K562 (cell line): ENCODE measurements around the gene PDZRN4.

Experiments
- ATF3 ChIP-seq, 2 experiments: fragments of 450-650 bp in 1 of 2; sonication (generic) in 1 of 2; formaldehyde crosslinking in 1 of 2; IDR thresholded peaks in 1 of 2; conservative IDR thresholded peaks in 1 of 2; 2 replicates each; pipeline versions ENCODE4 v1.6.1 to v1.8.1; 2016 to 2023; ENCODE audit warnings: mild to moderate bottlenecking in 2 of 2, moderate library complexity in 2 of 2, inconsistent platforms in 1 of 2, missing genetic modification reagents in 1 of 2
- EWSR1 ChIP-seq: fragments of 450-650 bp; IDR thresholded peaks from 2 replicates; pipeline ENCODE4 v1.6.1; 2018; ENCODE audit warnings: borderline replicate concordance, mild to moderate bottlenecking, low read depth, moderate library complexity; ENCODE audit not compliant: partially characterized antibody
- FOXM1 ChIP-seq, 2 experiments: fragments of 450-650 bp in 1 of 2; sonication (generic) in 1 of 2; formaldehyde crosslinking in 1 of 2; IDR thresholded peaks; 2 replicates each; pipeline versions ENCODE4 v1.6.1 to v1.9.0; 2017 to 2022; ENCODE audit warnings: low read depth in 2 of 2, mild to moderate bottlenecking in 2 of 2, missing genetic modification reagents in 1 of 2, moderate library complexity in 1 of 2
- ZBTB34 ChIP-seq: fragments of 250-450 bp; sonication (Bioruptor Pico); IDR thresholded peaks from 2 replicates; pipeline ENCODE4 v1.8.0; 2021; ENCODE audit warnings: mild to moderate bottlenecking, moderate library complexity
- ZFP30 ChIP-seq: fragments of 250-450 bp; sonication (Bioruptor Pico); IDR thresholded peaks from 2 replicates; pipeline ENCODE4 v1.8.0; 2022; ENCODE audit warnings: moderate library complexity, mild to moderate bottlenecking, inconsistent platforms, borderline replicate concordance
- TF ChIP-seq, protein P1 (sequence below): fragments of 450-650 bp; IDR thresholded peaks from 2 replicates; pipeline ENCODE4 v1.6.1; 2018; ENCODE audit not compliant: partially characterized antibody

DNA sequence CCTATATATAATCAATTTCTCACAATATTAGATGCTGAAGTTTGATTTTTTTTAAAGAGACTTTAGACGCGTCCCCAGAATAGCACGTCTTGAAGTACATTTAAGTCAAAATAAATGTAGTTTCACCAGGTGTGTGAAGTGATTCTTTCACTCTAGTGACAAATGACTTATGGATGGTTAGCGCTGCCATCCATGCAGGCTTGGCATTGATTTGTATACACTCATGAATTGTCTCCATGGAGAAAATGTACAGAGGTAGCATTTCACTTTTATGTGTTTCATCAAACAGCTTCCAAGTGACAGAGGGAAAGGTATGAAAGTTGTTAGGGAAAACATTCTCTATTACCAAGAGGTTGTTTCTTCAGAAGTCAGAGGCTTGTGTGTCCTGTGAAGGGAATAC is 360.8 kb downstream of the PDZRN4 start:
- TF ChIP-seq ZBTB34 (CRISPR knock-in tag) (no peak), ATF3 (IDR thresholded peaks at IDR 0.05) (no peak), ATF3 (CRISPR knock-in tag; conservative IDR thresholded peaks at IDR 0.05) (no peak), FOXM1 (IDR thresholded peaks at IDR 0.05; ENCODE audit: low read depth) (no peak), FOXM1 (CRISPR knock-in tag; IDR thresholded peaks at IDR 0.05; ENCODE audit: low read depth) (no peak), EWSR1 (no peak), ZFP30 (CRISPR knock-in tag) (no peak)
- TF ChIP-seq, protein P1, sequence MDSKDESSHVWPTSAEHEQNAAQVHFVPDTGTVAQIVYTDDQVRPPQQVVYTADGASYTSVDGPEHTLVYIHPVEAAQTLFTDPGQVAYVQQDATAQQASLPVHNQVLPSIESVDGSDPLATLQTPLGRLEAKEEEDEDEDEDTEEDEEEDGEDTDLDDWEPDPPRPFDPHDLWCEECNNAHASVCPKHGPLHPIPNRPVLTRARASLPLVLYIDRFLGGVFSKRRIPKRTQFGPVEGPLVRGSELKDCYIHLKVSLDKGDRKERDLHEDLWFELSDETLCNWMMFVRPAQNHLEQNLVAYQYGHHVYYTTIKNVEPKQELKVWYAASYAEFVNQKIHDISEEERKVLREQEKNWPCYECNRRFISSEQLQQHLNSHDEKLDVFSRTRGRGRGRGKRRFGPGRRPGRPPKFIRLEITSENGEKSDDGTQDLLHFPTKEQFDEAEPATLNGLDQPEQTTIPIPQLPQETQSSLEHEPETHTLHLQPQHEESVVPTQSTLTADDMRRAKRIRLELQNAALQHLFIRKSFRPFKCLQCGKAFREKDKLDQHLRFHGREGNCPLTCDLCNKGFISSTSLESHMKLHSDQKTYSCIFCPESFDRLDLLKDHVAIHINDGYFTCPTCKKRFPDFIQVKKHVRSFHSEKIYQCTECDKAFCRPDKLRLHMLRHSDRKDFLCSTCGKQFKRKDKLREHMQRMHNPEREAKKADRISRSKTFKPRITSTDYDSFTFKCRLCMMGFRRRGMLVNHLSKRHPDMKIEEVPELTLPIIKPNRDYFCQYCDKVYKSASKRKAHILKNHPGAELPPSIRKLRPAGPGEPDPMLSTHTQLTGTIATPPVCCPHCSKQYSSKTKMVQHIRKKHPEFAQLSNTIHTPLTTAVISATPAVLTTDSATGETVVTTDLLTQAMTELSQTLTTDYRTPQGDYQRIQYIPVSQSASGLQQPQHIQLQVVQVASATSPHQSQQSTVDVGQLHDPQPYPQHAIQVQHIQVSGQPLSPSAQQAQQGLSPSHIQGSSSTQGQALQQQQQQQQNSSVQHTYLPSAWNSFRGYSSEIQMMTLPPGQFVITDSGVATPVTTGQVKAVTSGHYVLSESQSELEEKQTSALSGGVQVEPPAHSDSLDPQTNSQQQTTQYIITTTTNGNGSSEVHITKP = no peak
